A549 (cell line): ENCODE results near the gene SPTLC3.

Source experiments
- CBX8 ChIP-seq: fragments of 200-600 bp; sonication (generic); IDR thresholded peaks from 2 replicates; pipeline ENCODE4 v1.6.1; 2016
- EP300 ChIP-seq, 2 experiments: fragments of >200 bp; sonication (Bioruptor Twin); formaldehyde crosslinking; IDR thresholded peaks; 2 replicates in 1 of 2; 3 replicates in 1 of 2; pipeline ENCODE4 v1.6.1; 2016 to 2017
- MAZ ChIP-seq: fragments of 150-350 bp; IDR thresholded peaks from 2 replicates; pipeline ENCODE4 v1.6.1; 2014; ENCODE audit warnings: antibody characterized with exemption, low read depth, low read length, borderline replicate concordance
- RAD21 ChIP-seq, 2 experiments: fragments of >200 bp in 1 of 2; sonication (Bioruptor Twin) in 1 of 2; formaldehyde crosslinking in 1 of 2; IDR thresholded peaks in 1 of 2; conservative IDR thresholded peaks in 1 of 2; 2 replicates in 1 of 2; 3 replicates in 1 of 2; pipeline ENCODE4 v1.6.1; 2012 to 2018; ENCODE audit warnings: inconsistent platforms in 1 of 2
- TF ChIP-seq, protein P1 (sequence below): fragments of >200 bp; sonication (Bioruptor Twin); formaldehyde crosslinking; IDR thresholded peaks from 3 replicates; pipeline ENCODE4 v1.5.1; 2016
- TF ChIP-seq, protein P2 (sequence below): IDR thresholded peaks from 2 replicates; pipeline ENCODE4 v1.6.1; 2012

DNA sequence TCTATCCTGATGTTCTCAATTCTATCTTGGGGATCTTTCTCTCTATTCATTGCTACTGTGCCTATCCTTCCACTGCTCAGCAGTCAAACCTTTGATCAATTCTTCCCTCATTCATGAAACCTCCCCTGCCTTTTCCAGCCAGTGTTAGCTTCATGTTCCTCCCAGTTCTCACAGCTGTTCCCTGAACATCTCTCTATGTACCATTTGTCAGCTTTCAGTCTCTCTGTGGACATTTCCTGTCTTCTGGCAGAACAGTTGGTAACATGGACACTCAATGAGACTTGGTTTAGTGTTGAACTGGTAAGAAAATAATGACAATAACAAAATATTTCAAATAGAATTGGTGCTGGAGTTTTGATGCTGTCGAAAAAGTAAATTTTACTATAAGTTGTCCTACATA is 26.2 kb downstream of the SPTLC3 start:
- TF ChIP-seq, protein P1, sequence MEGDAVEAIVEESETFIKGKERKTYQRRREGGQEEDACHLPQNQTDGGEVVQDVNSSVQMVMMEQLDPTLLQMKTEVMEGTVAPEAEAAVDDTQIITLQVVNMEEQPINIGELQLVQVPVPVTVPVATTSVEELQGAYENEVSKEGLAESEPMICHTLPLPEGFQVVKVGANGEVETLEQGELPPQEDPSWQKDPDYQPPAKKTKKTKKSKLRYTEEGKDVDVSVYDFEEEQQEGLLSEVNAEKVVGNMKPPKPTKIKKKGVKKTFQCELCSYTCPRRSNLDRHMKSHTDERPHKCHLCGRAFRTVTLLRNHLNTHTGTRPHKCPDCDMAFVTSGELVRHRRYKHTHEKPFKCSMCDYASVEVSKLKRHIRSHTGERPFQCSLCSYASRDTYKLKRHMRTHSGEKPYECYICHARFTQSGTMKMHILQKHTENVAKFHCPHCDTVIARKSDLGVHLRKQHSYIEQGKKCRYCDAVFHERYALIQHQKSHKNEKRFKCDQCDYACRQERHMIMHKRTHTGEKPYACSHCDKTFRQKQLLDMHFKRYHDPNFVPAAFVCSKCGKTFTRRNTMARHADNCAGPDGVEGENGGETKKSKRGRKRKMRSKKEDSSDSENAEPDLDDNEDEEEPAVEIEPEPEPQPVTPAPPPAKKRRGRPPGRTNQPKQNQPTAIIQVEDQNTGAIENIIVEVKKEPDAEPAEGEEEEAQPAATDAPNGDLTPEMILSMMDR, result no peak
- TF ChIP-seq CBX8 (no peak), RAD21 (conservative IDR thresholded peaks at IDR 0.05 in 1 of 2, IDR thresholded peaks at IDR 0.05 in 1 of 2) (no peak), MAZ (no peak), EP300 (IDR thresholded peaks at IDR 0.05) (no peak)
- TF ChIP-seq, protein P2, sequence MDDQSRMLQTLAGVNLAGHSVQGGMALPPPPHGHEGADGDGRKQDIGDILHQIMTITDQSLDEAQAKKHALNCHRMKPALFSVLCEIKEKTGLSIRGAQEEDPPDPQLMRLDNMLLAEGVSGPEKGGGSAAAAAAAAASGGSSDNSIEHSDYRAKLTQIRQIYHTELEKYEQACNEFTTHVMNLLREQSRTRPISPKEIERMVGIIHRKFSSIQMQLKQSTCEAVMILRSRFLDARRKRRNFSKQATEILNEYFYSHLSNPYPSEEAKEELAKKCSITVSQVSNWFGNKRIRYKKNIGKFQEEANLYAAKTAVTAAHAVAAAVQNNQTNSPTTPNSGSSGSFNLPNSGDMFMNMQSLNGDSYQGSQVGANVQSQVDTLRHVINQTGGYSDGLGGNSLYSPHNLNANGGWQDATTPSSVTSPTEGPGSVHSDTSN, result no peak
